Measurements from ENCODE around the gene RINL.
"Not testable (repeated sequence)": the region's sequence is repeated elsewhere in the genome, so short reads cannot be mapped to it uniquely, and the experiment has no call there.

The RINL gene

DNA sequence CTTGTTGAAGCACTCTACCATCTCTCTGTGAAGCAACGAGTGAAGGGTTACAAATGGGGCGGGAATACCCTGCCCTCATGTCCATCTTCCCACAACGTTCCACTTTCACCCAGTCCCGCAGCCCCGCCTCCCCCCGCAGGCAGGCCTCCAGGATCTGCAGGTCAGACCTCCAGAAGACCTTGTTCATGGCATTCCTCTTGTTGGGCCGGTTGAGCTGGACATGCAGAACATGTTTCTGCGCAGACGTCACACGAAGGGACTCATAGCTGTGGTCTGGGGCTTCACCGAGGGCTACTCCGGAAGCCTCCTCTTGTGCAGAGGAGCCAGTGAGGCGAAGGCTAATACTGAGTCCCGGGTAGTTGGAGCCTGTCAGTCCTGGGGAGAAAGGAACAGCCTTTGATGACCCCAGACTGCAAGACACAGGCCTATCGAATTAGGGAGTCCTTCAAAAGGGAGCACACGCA is 46.9 kb downstream of the RINL start:
- DNase-seq, result no peak

DNA sequence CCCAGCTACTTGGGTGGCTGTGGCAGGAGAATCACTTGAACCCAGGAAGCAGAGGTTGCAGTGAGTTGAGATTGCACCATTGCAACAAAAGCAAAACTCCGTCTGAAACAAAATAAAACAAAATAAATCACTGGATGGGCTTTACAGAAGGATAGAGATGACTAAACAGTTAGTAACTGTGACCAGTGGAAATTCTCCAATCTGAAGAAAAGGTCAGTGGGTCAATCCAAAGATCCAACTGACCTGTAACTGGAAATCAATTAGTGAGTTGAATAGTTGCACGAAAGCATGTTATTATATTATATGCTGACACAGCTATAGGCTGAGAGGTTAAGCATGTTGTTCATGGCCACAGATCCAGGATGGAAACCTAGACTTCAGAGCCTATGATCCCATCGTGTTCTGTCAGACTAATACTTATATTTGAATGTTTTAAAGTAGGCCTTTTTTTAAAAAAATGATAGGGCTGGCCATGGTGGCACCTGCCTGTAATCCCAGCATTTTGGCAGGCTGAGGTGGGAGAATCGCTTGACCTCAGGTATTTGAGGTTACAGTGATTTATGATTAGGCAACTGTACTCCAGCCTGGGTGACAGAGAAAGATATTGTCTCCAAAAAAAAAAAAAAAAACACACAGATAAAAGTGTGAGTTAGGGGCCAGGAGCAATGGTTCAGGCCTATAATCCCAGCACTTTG is 47.9 kb downstream of the RINL start:
- no peak for DNase-seq

DNA sequence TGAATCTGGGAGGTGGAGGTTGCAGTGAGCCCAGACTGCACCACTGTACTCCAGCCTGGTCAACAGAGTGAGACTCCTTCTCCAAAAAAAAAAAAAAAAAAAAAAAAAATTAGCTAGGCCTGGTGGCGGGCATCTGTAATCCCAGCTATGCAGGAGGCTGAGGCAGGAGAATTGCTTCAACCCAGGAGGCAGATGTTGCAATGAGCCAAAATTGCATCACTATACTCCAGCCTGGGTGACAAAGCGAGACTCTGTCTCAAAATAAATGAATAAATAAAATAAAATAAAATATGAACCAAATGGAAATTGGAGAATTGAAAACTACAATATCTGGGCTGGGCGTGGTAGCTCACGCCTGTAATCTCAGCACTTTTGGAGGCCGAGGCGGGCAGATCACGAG is 48.9 kb downstream of the RINL start:
- not testable (repeated sequence) for DNase-seq

DNA sequence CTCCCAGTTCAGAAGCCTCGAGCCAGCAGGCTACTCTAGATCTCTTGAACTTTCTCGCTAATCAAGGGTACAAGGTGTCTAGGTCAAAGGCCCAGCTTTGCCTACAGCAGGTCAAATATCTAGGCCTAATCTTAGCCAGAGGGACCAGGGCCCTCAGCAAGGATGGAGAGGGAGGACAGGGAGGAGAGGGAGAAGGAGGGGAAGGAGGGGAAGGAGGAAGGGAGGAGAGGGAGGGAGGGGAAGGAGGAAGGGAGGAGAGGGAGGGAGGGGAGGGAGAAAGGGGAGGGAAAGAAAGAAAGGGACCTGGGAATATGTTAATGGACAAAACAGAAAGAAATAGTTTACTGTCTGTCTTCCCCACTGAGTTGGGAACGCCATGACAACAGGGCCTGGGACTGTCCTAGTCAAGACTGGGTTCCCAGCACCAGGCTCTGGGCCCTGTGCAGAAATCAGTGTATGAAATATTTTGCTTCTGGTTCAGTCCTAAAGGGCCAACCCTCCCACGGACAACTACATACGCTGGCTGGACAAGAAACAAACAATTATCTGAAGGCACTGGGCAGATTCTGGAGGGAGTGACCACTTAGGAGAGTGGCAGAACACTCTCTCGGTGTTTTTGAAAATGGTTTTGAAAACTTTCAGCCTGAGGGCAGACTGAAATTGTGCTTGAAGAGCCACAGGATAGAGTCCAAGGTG is 51.1 kb downstream of the RINL start:
- DNase-seq, result no peak

DNA sequence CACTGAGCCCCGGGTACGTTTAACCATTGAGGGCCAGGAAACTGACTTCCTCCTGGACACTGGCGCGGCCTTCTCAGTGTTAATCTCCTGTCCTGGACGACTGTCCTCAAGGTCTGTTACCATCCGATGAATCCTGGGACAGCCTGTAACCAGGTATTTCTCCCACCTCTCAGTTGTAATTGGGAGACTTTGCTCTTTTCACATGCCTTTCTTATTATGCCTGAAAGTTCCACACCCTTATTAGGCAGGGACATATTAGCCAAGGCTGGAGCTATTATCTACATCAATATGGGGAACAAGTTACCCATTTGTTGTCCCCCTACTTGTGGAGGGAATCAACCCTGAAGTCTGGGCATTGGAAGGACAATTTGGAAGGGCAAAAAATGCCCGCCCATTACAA is 52.1 kb downstream of the RINL start:
- DNase-seq, result not testable (repeated sequence)

DNA sequence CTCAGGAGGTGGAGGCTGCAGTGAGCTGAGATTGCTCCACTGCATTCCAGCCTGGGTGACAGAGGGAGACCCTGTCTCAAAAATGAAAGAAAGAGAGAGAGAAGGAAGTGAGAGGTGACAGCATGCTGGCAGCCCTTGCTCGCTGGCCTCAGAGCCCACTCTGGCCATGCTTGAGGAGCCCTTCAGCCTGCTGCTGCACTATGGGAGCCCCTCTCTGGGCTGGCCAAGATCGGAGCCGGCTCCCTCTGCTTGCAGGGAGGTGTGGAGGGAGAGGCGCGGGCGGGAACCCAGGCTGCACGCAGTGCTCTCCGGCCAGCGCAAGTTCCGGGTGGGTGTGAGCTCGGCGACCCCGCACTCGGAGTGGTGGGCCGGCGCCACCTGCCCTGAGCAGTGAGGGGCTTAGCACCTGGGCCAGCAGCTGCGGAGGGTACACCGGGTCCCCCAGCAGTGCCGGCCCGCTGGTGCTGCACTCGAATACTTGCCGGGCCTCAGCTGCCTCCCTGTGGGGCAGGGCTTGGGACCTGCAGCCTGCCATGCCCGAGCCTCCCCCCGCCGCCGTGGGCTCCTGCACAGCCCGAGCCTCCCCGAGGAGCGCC is 56.7 kb downstream of the RINL start:
- not testable (repeated sequence) for DNase-seq

DNA sequence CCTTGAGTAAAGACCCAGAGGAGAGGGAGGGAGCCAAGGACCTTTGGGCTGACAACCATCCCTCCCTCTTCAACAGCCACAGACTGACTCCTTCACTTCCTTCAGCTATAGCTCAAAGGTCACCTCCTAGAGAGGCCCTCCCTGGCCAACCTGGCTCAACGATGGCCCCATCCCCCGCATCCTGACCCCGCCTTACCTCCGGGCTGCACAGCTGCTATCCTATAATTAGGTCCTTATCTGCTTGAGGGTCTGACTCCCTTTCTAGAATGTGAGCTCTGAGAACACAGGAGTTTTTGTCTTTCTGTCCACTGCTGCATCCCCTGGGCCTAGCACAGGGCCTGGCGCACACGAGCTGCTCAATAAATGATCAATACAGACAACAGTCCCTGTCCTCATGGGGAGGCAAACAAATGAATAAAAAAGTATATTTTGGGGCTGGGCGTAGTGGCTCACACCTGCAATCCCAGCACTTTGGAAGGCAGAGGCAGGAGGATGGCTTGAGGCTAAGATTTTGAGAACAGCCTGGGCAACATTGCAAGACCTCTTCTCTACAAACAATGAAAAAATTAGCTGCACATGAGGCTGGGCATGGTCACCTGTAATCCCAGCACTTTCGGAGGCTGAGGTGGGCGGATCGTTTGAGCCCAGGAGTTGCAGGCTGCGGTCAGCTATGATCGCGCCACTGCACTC is 58.7 kb downstream of the RINL start:
- DNase-seq, result no peak
